Naive thymus-derived CD4-positive, alpha-beta T cell (primary cell): Measurements from ENCODE around the gene LIMS2. TPM values are rescaled to one million over a fixed set of nuclear protein-coding genes. Genes with fewer than 3 reads are reported as not detected.
A peak's percentile ranks its signal among the peaks of the same experiment; 100 is the strongest.

Source experiments
- ATAC-seq: fragments of 150-1000 bp; cut with Tn5 transposase; 2 replicates; pipeline ENCODE4 v1.10.0; 2021; ENCODE audit warnings: mild to moderate bottlenecking, moderate library complexity
- CTCF ChIA-PET: fragments of 350-600 bp; sonication (Branson Sonifier 250); formaldehyde crosslinking; loops from one replicate; lab custom pipeline; 2021; ENCODE audit warnings: antibody characterized with exemption; lab: Charles Lee
- POLR2A ChIA-PET: fragments of 350-600 bp; sonication (Branson Sonifier 250); formaldehyde crosslinking; loops from one replicate; lab custom pipeline; 2021; ENCODE audit warnings: antibody characterized with exemption, inconsistent platforms; lab: Charles Lee
- DNase-seq, 9 donors: peaks; one replicate each; pipeline versions ENCODE4 v3.0.0 to v3.0.0-alpha.2; 2020 to 2022; ENCODE audit warnings: mixed read lengths in 1 of 9
- H3K27ac ChIP-seq: one replicate; pipeline ENCODE4 v1.7.0; 2013; ENCODE audit warnings: mild to moderate bottlenecking, low read depth, low read length, moderate library complexity
- H3K27me3 ChIP-seq, 2 donors: one replicate each; pipeline ENCODE4 v1.7.0; 2013; ENCODE audit warnings: low read length in 2 of 2, mild to moderate bottlenecking in 2 of 2, moderate library complexity in 2 of 2; ENCODE audit not compliant: control insufficient read depth in 2 of 2, insufficient read depth in 2 of 2
- H3K36me3 ChIP-seq, 3 experiments: 1 replicate in 2 of 3; 2 replicates in 1 of 3; pipeline ENCODE4 v1.7.0; 2013; ENCODE audit warnings: low read length in 3 of 3, mild to moderate bottlenecking in 3 of 3, moderate library complexity in 1 of 3; ENCODE audit not compliant: insufficient read depth in 3 of 3, control insufficient read depth in 2 of 3
- H3K4me1 ChIP-seq, 2 donors: one replicate each; pipeline ENCODE4 v1.7.0; 2013; ENCODE audit warnings: low read length in 2 of 2, mild to moderate bottlenecking in 2 of 2, moderate library complexity in 1 of 2; ENCODE audit not compliant: control insufficient read depth in 2 of 2, insufficient read depth in 2 of 2
- H3K4me3 ChIP-seq: 2 replicates; pipeline ENCODE4 v1.7.0; 2013; ENCODE audit warnings: mild to moderate bottlenecking, low read length
- H3K9me3 ChIP-seq, 3 experiments: 1 replicate in 2 of 3; 2 replicates in 1 of 3; pipeline ENCODE4 v1.7.0; 2013; ENCODE audit warnings: low read length in 3 of 3; ENCODE audit not compliant: control insufficient read depth in 2 of 3
- H3K27ac Mint-ChIP-seq, 9 donors: one replicate each; pipeline ENCODE4 v1.8.0; 2020 to 2022; ENCODE audit warnings: mixed read lengths in 9 of 9, mild to moderate bottlenecking in 8 of 9, moderate library complexity in 5 of 9, inconsistent platforms in 2 of 9
- H3K27me3 Mint-ChIP-seq, 5 donors: one replicate each; pipeline ENCODE4 v1.8.0; 2021 to 2022; ENCODE audit warnings: mixed read lengths in 5 of 5, mild to moderate bottlenecking in 1 of 5
- H3K36me3 Mint-ChIP-seq, 5 donors: one replicate each; pipeline ENCODE4 v1.8.0; 2020 to 2022; ENCODE audit warnings: mixed read lengths in 5 of 5, mild to moderate bottlenecking in 3 of 5, inconsistent platforms in 1 of 5
- H3K4me1 Mint-ChIP-seq, 7 donors: one replicate each; pipeline ENCODE4 v1.8.0; 2020 to 2022; ENCODE audit warnings: mixed read lengths in 7 of 7, mild to moderate bottlenecking in 3 of 7, inconsistent platforms in 1 of 7
- H3K4me3 Mint-ChIP-seq, 10 donors: one replicate each; pipeline ENCODE4 v1.8.0; 2020 to 2022; ENCODE audit warnings: mild to moderate bottlenecking in 10 of 10, mixed read lengths in 10 of 10, moderate library complexity in 6 of 10, inconsistent platforms in 2 of 10
- H3K9me3 Mint-ChIP-seq, 11 donors: one replicate each; pipeline ENCODE4 v1.8.0; 2020 to 2022; ENCODE audit warnings: mixed read lengths in 11 of 11, mild to moderate bottlenecking in 4 of 11, inconsistent platforms in 1 of 11, moderate library complexity in 1 of 11
- intact Hi-C, 2 donors: fragments of 100-400 bp; cut with micrococcal nuclease; formaldehyde crosslinking; loops; one replicate each; pipeline ENCODE4 v1.15.1; 2023
- polyA plus RNA-seq, 2 donors: library from polyadenylated mRNA; unstranded; fragments of 300-500 nt; fragmentation: Illumina TruSeq; gene quantifications; one replicate each; pipeline ENCODE4 v1.2.3, GENCODE V29; 2021
- total RNA-seq, 6 experiments: library from RNA in 5 of 6; stranded (reverse) in 5 of 6; gene quantifications; 1 replicate in 5 of 6; 2 replicates in 1 of 6; pipeline ENCODE4 v1.2.3 and lab custom pipeline; 2021 to 2026

LIMS2 gene
- total and polyA plus RNA-seq, 7 experiments from 2014 or later: 5.3 to 27.0 (median 11.0) TPM

DNA sequence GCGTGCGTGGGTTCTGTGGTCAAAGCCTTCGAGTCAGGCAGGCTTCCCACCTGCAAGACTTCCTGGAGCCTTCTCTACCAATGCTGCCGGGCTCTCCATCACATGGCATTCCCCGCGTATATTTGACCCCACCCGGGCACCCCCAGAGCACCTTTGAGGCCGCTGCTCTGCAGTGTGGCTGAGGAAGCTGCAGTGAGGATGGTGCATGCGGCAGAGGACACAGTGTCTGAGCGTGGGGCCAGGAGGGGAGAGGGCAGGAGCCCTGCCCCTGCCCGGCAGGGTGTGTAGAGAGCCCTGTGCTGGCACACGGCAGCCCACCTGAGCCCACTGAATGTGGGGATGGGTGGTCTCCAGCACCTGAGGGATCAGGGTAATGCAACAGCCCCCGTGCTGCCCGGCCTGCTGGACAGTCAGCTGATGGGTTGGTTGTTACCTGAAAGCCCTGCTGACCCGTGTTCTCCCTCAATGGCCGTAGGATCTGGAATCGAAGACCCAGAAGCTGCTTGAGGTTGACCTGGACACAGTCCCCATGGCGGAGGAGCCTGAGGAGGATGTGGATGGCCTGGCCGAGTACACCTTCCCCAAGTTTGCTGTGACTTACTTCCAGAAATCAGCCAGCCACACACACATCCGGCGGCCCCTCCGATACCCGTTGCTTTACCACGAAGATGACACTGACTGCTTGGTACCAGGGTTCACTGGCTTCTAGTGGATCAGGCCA, 66.1 kb downstream of the LIMS2 start:
- CTCF ChIA-PET: no interaction called here
- no peak overlapping the region for H3K4me3 Mint-ChIP-seq
- Histone ChIP-seq H3K4me1 (peaks cover 0 to 11% of the 10 kb centered on the region in 2 donors), H3K27me3 (no peaks in the 10 kb centered on the region), H3K36me3 (no peaks in the 10 kb centered on the region), H3K27ac (no peak overlapping the region), H3K9me3 (peaks cover 0 to 5% (median 0%) of the 10 kb centered on the region in 3 experiments), H3K4me3 (no peak overlapping the region)
- peaks cover 0 to 16% (median 7%) of the 10 kb centered on the region in 7 donors for H3K4me1 Mint-ChIP-seq
- DNase-seq (no peak), ATAC-seq (peak; percentile 27)
- peaks cover 0 to 32% (median 9%) of the 10 kb centered on the region in 11 donors for H3K9me3 Mint-ChIP-seq
- no peak overlapping the region for H3K27ac Mint-ChIP-seq
- POLR2A ChIA-PET: no interaction called here
- intact Hi-C loops: no loop called here
- H3K27me3 Mint-ChIP-seq: peaks cover 0 to 4% (median 0%) of the 10 kb centered on the region in 5 donors
- H3K36me3 Mint-ChIP-seq: peaks cover 3 to 14% (median 9%) of the 10 kb centered on the region in 5 donors

DNA sequence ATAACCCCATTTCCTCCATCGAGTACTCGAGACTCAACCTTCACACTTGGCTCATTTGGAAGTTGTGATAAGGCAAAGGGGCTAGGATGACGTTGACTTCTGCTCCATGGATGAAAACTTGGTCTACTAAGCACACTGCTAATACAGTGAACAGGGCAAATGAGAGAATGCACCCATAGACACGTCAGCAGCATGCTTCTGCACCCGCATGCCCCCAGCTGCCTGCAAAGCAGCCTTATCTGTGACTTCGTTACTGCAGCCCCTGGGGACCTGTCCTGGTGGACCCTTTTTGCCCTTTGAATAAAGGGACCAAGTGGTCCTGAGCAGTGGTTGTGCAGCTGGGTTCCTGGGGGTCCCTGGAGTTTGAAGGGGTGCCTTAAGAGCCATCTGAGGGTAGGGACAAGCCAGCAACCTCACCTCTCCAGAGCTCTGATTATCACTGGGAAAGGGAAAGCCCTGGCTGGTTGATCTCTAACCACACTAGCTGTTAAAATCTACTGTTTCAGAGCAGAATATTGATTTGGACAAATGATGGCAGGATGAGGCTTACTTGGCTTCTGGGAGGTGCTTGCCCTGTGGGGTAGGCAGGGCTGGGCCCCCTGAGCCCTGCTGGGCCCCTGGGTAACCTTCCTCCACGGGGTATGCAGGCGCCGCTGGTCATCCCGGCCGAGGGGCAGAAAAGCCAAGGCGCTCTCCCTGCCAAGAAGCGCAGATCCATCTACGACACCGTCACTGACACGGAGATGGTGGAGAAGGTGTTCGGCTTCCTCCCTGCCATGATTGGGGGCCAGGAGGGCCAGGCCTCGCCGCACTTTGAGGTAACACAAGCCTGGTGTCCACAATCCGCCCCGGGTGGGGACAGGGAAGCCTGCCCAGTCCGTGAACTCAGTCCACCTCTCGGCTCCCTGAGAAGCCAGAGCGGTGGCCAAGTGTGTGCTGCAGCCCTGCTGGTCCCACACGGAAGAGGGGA, 67.0 kb downstream of the LIMS2 start:
- ChIA-PET POLR2A (interaction anchor here (0.7 kb wide), 1 partner anchor 254 kb away, joined by 3 read pairs; no protein-coding TSS in a partner anchor), CTCF (interaction anchor here (1.2 kb wide), 1 partner anchor 17 kb away, joined by 6 read pairs; no protein-coding TSS in a partner anchor)
- H3K36me3 ChIP-seq: no peaks in the 10 kb centered on the region
- Mint-ChIP-seq H3K27me3 (peaks cover 0 to 4% (median 0%) of the 10 kb centered on the region in 5 donors), H3K4me3 (no peak overlapping the region), H3K36me3 (peaks cover 3 to 9% (median 6%) of the 10 kb centered on the region in 5 donors), H3K4me1 (peaks cover 0 to 19% (median 8%) of the 10 kb centered on the region in 7 donors), H3K27ac (no peak overlapping the region), H3K9me3 (peaks cover 0 to 28% (median 5%) of the 10 kb centered on the region in 11 donors)
- ATAC-seq (no peak), DNase-seq (no peak)
- intact Hi-C loops: no loop called here
- no peak overlapping the region for H3K4me3 ChIP-seq
- H3K4me1 ChIP-seq: peaks cover 0 to 11% of the 10 kb centered on the region in 2 donors
- H3K9me3 ChIP-seq: peaks cover 0 to 5% (median 0%) of the 10 kb centered on the region in 3 experiments
- no peaks in the 10 kb centered on the region for H3K27me3 ChIP-seq
- no peak overlapping the region for H3K27ac ChIP-seq

DNA sequence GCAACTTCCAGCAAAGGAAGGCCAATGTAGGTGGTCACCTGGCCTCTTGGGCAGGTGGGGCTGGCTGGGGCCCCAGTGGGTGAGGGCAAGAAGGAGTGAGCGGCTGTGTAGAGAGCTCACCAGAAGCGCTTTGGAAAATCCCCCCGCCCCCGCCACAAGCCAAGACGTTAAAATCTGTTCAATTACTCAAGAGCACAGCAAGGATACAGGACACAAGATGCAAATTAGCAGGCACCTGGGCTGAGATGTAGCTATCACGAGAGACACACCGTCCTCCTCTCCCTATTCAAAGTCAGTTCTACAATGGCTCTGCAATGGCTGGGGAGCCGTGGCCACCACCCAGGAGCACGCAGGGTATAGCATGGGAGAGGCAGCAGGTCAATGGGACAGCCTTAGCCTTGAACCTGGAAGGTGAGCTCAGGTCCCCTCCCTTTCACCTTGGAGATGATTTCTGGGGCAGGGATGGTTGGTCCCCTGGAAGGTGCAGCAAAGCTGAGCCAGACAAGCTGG, 67.9 kb downstream of the LIMS2 start:
- peaks cover 0 to 28% (median 5%) of the 10 kb centered on the region in 11 donors for H3K9me3 Mint-ChIP-seq
- no peak overlapping the region for H3K27ac Mint-ChIP-seq
- H3K27me3 Mint-ChIP-seq: no peaks in the 10 kb centered on the region
- peaks cover 3 to 10% (median 5%) of the 10 kb centered on the region in 5 donors for H3K36me3 Mint-ChIP-seq
- ATAC-seq: no peak
- CTCF ChIA-PET: interaction anchor here (1.2 kb wide), 1 partner anchor 16 kb away, joined by 6 read pairs; no protein-coding TSS in a partner anchor
- POLR2A ChIA-PET: no interaction called here
- intact Hi-C loops: no loop called here
- H3K27me3 ChIP-seq: no peaks in the 10 kb centered on the region
- no peak overlapping the region for H3K27ac ChIP-seq
- peaks cover 0 to 19% (median 8%) of the 10 kb centered on the region in 7 donors for H3K4me1 Mint-ChIP-seq
- H3K36me3 ChIP-seq: no peaks in the 10 kb centered on the region
- H3K4me3 Mint-ChIP-seq: no peak overlapping the region
- no peak overlapping the region for H3K4me3 ChIP-seq
- peaks cover 0 to 5% (median 0%) of the 10 kb centered on the region in 3 experiments for H3K9me3 ChIP-seq
- peaks cover 0 to 11% of the 10 kb centered on the region in 2 donors for H3K4me1 ChIP-seq
- DNase-seq: no peak

DNA sequence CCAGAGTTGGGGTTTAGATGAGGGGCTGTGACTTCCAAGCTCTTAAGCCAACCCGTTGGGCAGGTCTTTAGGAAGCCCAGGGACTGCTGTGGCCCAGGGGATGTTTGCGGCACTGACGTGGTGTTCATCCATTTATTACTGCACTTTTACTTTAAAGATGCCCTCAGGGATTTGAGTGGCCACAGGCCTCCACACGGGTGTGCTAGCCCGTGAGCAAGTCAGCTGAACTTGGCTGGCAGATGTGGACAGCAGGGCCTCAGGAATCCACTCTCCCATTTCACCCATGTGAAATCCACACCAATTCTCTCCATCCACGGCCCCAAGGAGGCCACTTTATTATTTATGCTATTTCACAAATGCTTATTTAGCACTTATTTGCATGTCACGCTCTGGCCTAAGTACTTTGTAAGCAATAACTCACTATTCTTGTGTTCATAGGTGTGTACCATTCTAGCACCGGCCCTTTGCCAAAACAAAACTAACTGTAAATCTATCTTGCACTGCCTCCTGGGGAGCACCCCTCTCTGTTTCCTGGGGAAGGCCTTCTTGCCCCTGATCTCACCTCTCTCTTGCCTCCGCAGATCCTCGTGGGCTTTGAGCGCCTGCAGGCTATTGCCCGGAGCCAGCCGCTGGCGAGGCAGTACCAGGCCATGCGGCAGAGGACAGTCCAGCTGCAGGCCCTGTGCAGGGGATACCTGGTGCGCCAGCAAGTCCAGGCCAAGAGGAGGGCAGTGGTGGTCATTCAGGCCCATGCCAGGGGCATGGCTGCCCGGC, 68.5 kb downstream of the LIMS2 start:
- DNase-seq: no peak
- peaks cover 3 to 10% (median 6%) of the 10 kb centered on the region in 5 donors for H3K36me3 Mint-ChIP-seq
- POLR2A ChIA-PET: no interaction called here
- no peak overlapping the region for H3K4me3 Mint-ChIP-seq
- no peak overlapping the region for H3K27ac Mint-ChIP-seq
- Histone ChIP-seq H3K27me3 (no peaks in the 10 kb centered on the region), H3K36me3 (no peaks in the 10 kb centered on the region), H3K4me3 (no peak overlapping the region), H3K9me3 (peaks cover 0 to 5% (median 0%) of the 10 kb centered on the region in 3 experiments), H3K27ac (no peak overlapping the region), H3K4me1 (peaks cover 0 to 11% of the 10 kb centered on the region in 2 donors)
- ATAC-seq: no peak
- CTCF ChIA-PET: no interaction called here
- H3K4me1 Mint-ChIP-seq: peaks cover 0 to 19% (median 8%) of the 10 kb centered on the region in 7 donors
- no peaks in the 10 kb centered on the region for H3K27me3 Mint-ChIP-seq
- intact Hi-C loops: no loop called here
- H3K9me3 Mint-ChIP-seq: peaks cover 0 to 26% (median 5%) of the 10 kb centered on the region in 11 donors

DNA sequence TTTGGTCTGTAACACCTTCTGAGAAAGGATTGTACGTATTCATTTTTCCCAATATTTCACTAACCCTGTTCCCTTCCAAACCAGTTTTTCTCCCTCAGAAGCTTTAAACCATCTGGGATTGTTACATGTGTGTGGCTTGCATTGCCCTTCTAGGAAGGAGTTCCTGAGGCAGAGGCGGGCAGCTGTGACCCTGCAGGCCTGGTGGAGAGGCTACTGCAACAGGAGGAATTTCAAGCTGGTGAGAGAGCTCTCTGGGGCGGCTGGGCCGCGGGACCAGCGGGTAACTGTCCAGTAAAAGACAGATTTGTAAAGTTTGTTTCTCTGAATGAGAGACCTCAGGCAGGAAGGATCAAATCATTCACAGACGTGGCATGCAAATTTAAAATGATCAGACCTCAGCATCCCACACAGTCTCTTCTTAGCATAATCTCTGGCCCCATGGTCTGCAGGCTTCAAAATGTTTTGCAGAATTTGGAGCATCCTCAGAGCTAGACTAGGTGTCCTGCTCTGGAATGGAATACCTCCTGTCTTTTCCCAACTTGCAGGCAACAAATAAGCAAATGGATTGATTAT, 69.6 kb downstream of the LIMS2 start:
- intact Hi-C loops: no loop called here
- no peak for DNase-seq
- H3K27ac Mint-ChIP-seq: no peak overlapping the region
- peaks cover 0 to 17% (median 8%) of the 10 kb centered on the region in 7 donors for H3K4me1 Mint-ChIP-seq
- ChIA-PET POLR2A (interaction anchor here (1.1 kb wide), 1 partner anchor 36 kb away, joined by 3 read pairs; no protein-coding TSS in a partner anchor), CTCF (no interaction called here)
- H3K36me3 Mint-ChIP-seq: peaks cover under 1 to 13% (median 4%) of the 10 kb centered on the region in 5 donors
- no peak overlapping the region for H3K27ac ChIP-seq
- no peaks in the 10 kb centered on the region for H3K27me3 ChIP-seq
- H3K27me3 Mint-ChIP-seq: peaks cover 0 to under 1% (median 0%) of the 10 kb centered on the region in 5 donors
- H3K4me3 ChIP-seq: no peak overlapping the region
- H3K4me1 ChIP-seq: peaks cover 0 to 11% of the 10 kb centered on the region in 2 donors
- H3K9me3 Mint-ChIP-seq: peaks cover 0 to 17% (median 5%) of the 10 kb centered on the region in 11 donors
- H3K4me3 Mint-ChIP-seq: no peak overlapping the region
- H3K9me3 ChIP-seq: no peaks in the 10 kb centered on the region
- ATAC-seq: no peak
- H3K36me3 ChIP-seq: no peaks in the 10 kb centered on the region
